Endothelial cell of umbilical vein (primary cell): ENCODE results near the gene NRARP. TPM values are rescaled to one million over a fixed set of nuclear protein-coding genes. Genes with fewer than 3 reads are reported as not detected.

ENCODE experiments used
- BruUV-seq: library from RNA; stranded (reverse); fragments of 400-500 nt; replicated peaks from 2 replicates; lab custom pipeline; 2021; lab: Mats Ljungman, UMichigan
- CTCF ChIA-PET: fragments of 300-600, 350-600 bp; sonication (Branson Sonifier 250); formaldehyde crosslinking; loops from one replicate; lab custom pipeline; 2021; ENCODE audit warnings: antibody characterized with exemption, inconsistent platforms; lab: Charles Lee
- POLR2A ChIA-PET: fragments of 300-600, 350-600 bp; sonication (Branson Sonifier 250); formaldehyde crosslinking; loops from one replicate; lab custom pipeline; 2021; ENCODE audit warnings: antibody characterized with exemption, inconsistent platforms; lab: Charles Lee
- DNase-seq: peaks from one replicate; pipeline ENCODE4 v3.0.0-alpha.2; 2011; ENCODE audit warnings: low read depth, low spot score
- FAIRE-seq: peaks from 2 replicates; lab custom pipeline; 2011; peaks lifted over from hg19 to GRCh38; lab: Jason Lieb, UNC
- H2AFZ ChIP-seq: 2 replicates; pipeline ENCODE4 v1.6.0; 2012; ENCODE audit warnings: low read depth, low read length, control low read depth, inconsistent platforms
- H3K27ac ChIP-seq: 2 replicates; pipeline ENCODE4 v1.5.1; 2011; ENCODE audit warnings: low read depth, mild to moderate bottlenecking, control low read depth, low read length, moderate library complexity; ENCODE audit not compliant: insufficient read depth
- H3K27me3 ChIP-seq, 2 experiments: 2 replicates each; pipeline versions ENCODE4 v1.6.0 to v1.6.1; 2011; ENCODE audit warnings: low read length in 2 of 2, mixed read lengths in 1 of 2; ENCODE audit not compliant: control insufficient read depth in 2 of 2, insufficient read depth in 2 of 2
- H3K36me3 ChIP-seq, 2 experiments: 2 replicates in 1 of 2; 3 replicates in 1 of 2; pipeline ENCODE4 v1.5.1; 2011; ENCODE audit warnings: low read length in 2 of 2, mild to moderate bottlenecking in 1 of 2, moderate library complexity in 1 of 2; ENCODE audit not compliant: control insufficient read depth in 2 of 2, insufficient read depth in 2 of 2; ENCODE audit errors: extremely low read depth in 1 of 2
- H3K4me1 ChIP-seq: 3 replicates; pipeline ENCODE4 v1.5.1; 2011; ENCODE audit warnings: mild to moderate bottlenecking, low read length; ENCODE audit not compliant: control insufficient read depth, insufficient read depth; ENCODE audit errors: extremely low read depth
- H3K4me2 ChIP-seq: 2 replicates; pipeline ENCODE4 v1.6.1; 2011; ENCODE audit warnings: low read length, control low read depth, mixed read lengths; ENCODE audit not compliant: insufficient read depth
- H3K4me3 ChIP-seq, 3 experiments: fragments of 200-600 bp in 1 of 3; sonication (generic), shearing (Covaris generic) in 1 of 3; replicated peaks in 1 of 3; 2 replicates each; pipeline ENCODE4 v1.5.1; 2011 to 2016; ENCODE audit warnings: control low read depth in 3 of 3, low read length in 3 of 3, mild to moderate bottlenecking in 2 of 3, inconsistent platforms in 1 of 3, low read depth in 1 of 3, moderate library complexity in 1 of 3; ENCODE audit not compliant: insufficient read depth in 1 of 3
- H3K79me2 ChIP-seq: 2 replicates; pipeline ENCODE4 v1.6.0; 2012; ENCODE audit warnings: low read length, inconsistent platforms; ENCODE audit not compliant: control insufficient read depth, insufficient read depth
- H3K9ac ChIP-seq: replicated peaks from 2 replicates; pipeline ENCODE3; 2011; ENCODE audit warnings: low read length, control low read depth; ENCODE audit not compliant: insufficient read depth; ENCODE audit errors: extremely low read depth
- H3K9me1 ChIP-seq: replicated peaks from 3 replicates; pipeline ENCODE4 v1.6.0; 2011; ENCODE audit warnings: mild to moderate bottlenecking, low read length; ENCODE audit not compliant: control insufficient read depth, insufficient read depth; ENCODE audit errors: extremely low read depth
- H3K9me3 ChIP-seq: replicated peaks from 2 replicates; pipeline ENCODE4 v1.5.1; 2012; ENCODE audit warnings: low read length, inconsistent platforms; ENCODE audit not compliant: control insufficient read depth, insufficient read depth
- H4K20me1 ChIP-seq: replicated peaks from 2 replicates; pipeline ENCODE3; 2011; ENCODE audit warnings: mild to moderate bottlenecking, low read length; ENCODE audit not compliant: control insufficient read depth, insufficient read depth; ENCODE audit errors: extremely low read depth
- EZH2 ChIP-seq: IDR thresholded peaks from 2 replicates; pipeline ENCODE4 v1.6.1; 2012; ENCODE audit warnings: borderline replicate concordance, low read depth, mild to moderate bottlenecking, moderate library complexity, low read length, inconsistent platforms; ENCODE audit not compliant: severe bottlenecking
- FOS ChIP-seq: IDR thresholded peaks from 2 replicates; pipeline ENCODE4 v1.6.1; 2011; ENCODE audit warnings: mild to moderate bottlenecking, low read length, moderate library complexity, borderline replicate concordance; ENCODE audit not compliant: insufficient read depth
- GATA2 ChIP-seq: IDR thresholded peaks from 2 replicates; pipeline ENCODE4 v1.7.0; 2011; ENCODE audit warnings: low read depth, mild to moderate bottlenecking, moderate library complexity, mixed read lengths, low read length; ENCODE audit not compliant: insufficient read length, insufficient read depth
- JUN ChIP-seq: IDR thresholded peaks from 2 replicates; pipeline ENCODE4 v1.6.1; 2011; ENCODE audit warnings: borderline replicate concordance, low read depth; ENCODE audit not compliant: insufficient read length, insufficient read depth
- POLR2A ChIP-seq: IDR thresholded peaks from 2 replicates; pipeline ENCODE4 v1.6.1; 2012; ENCODE audit warnings: low read depth, mild to moderate bottlenecking, control low read depth, low read length
- dilution Hi-C: fragments of 300-500 bp; cut with MboI; formaldehyde crosslinking; loops from one replicate; pipeline ENCODE4 v1.15.0; 2019; ENCODE audit warnings: low sequenced_read_pairs; ENCODE audit not compliant: extremely low pct_ligation_motif_present
- intact Hi-C: fragments of 100-400 bp; cut with micrococcal nuclease; formaldehyde crosslinking; loops from one replicate; pipeline ENCODE4 v1.10.0; 2022
- polyA plus RNA-seq, 4 experiments: library from polyadenylated mRNA; depleted of rRNA in 3 of 4; stranded (reverse) in 3 of 4; unstranded in 1 of 4; fragments of >200 nt; gene quantifications; 2 replicates each; pipeline versions ENCODE4 v1.2.1 to v1.2.3, GENCODE V29; 2011 to 2012; ENCODE audit warnings: missing spikeins in 1 of 4
- total RNA-seq: library from RNA; stranded (reverse); gene quantifications from 2 replicates; pipeline ENCODE4 v1.2.3, GENCODE V29; 2021
- TF ChIP-seq, protein P1 (sequence below): IDR thresholded peaks from 2 replicates; pipeline ENCODE4 v1.6.1; 2011; ENCODE audit not compliant: insufficient read depth, insufficient read length

The NRARP gene
- total and polyA plus RNA-seq, 2 donors (not counting 3 experiments of a cell fraction or from before 2014, with no cell fraction given), result 50.0 to 72.9 TPM

DNA sequence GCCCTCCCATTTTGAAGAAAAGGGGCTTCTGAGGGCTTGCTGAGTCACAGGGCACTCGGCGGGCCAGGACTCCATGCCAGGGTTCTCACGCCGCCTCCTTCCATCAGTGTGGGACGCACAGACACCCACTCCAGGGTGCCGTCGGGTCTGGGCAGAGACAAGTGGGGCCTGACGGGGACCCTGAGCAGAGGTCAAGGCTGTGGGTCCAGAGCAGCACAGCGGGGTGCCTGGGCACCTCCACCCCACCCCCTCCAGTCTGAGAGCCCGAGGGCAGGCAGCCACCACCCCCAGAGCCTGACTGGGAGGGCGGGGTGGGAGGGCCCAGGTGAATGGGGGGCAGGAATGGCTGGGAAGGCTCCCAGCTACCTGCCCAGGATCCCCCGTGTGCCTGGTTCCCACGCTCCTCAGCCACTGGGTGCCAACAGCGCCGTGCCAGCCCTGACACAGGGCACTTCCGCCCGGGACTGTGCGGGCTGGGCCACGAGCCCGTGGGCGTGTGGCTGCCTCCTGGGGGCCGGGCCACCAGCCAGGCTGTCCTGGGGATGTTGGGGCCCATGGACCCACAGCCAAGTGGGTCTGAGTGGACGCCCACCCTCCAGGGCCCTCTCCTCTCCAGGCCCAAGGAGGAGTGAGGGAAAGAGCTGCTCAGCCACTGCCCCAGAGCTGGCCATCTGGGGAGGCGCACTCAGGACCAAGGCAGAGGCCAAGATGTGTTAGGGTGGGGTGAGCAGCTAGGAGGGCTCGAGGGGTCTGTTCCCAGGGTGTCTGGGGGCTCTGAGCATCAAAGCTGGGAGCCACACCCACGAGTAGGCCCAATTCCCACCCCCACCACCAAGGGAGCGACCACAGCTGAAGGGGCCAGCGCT is 10.1 kb upstream of the NRARP start:
- ChIA-PET POLR2A (interaction anchor here (0.5 kb wide), 1 partner anchor 347 kb away, joined by 3 read pairs; no protein-coding TSS in a partner anchor), CTCF (interaction anchor here (1.3 to 1.9 kb wide), 2 partner anchors 10 to 26 kb away, joined by 4 to 14 read pairs; partner anchors contain the start of gene NRARP)
- Histone ChIP-seq H2AFZ (no peak overlapping the region), H3K79me2 (no peaks in the 10 kb centered on the region), H3K4me2 (no peak overlapping the region), H3K9ac (no peak overlapping the region), H3K27ac (no peak overlapping the region), H3K9me3 (no peaks in the 10 kb centered on the region), H3K4me3 (no peak overlapping the region), H3K4me1 (peaks cover 9% of the 10 kb centered on the region), H4K20me1 (no peaks in the 10 kb centered on the region), H3K27me3 (no peaks in the 10 kb centered on the region), H3K9me1 (no peaks in the 10 kb centered on the region), H3K36me3 (no peaks in the 10 kb centered on the region)
- intact Hi-C loops (no loop called here), dilution Hi-C loops (no loop called here)
- FAIRE-seq, result no peak
- BruUV-seq, result no TSS peak
- TF ChIP-seq GATA2, result no peak
- TF ChIP-seq, protein P1, sequence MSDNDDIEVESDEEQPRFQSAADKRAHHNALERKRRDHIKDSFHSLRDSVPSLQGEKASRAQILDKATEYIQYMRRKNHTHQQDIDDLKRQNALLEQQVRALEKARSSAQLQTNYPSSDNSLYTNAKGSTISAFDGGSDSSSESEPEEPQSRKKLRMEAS, result no peak
- no peak for DNase-seq

DNA sequence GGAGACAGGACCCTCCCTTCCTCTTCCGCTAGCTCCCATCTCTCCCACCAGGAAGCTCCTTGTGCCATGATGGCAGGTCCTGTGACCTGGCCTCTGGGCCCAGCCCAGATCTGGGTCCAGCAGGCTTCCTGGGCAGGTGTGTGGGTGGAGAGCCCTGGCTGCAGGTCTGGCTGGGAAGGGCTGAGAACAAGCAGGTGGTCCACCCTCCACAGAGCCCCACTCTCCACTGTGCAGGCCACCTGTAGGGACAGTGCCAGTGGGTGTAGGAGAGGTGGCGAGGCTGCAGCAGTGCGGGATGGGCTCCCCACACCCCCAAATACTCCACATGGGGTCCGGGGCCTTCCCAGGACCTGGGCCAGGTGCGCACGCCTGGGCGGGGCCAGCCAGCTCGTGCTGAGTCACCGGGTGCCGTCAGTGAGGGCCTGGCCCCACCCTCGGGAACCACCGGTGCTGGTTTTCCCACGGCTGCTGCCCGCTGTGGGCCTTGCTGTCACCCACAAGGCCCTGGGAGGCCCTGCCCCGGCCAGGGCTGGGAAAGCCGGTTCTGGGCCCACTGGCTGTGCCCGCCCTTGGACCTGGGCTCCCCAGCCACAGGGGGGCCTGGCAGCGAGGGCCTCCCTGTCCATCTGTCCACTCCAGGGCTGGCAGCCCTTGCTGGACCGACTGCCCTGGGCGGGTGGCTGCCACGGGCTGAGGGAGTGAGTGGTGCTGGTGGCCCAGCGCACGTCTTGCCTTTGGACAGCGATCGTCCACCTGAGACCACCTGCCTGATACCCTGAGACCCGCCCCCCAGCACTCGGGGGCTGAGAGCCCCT is 9.3 kb upstream of the NRARP start:
- CTCF ChIA-PET, result interaction anchor here (1.1 kb wide), 1 partner anchor 9 kb away, joined by 4 read pairs; the partner anchor contains the start of gene NRARP
- H3K4me3 ChIP-seq, result no peak overlapping the region
- H3K9me3 ChIP-seq, result no peaks in the 10 kb centered on the region
- no peaks in the 10 kb centered on the region for H4K20me1 ChIP-seq
- H2AFZ ChIP-seq, result no peak overlapping the region
- H3K79me2 ChIP-seq, result no peaks in the 10 kb centered on the region
- FAIRE-seq (no peak), DNase-seq (no peak)
- no peak overlapping the region for H3K27ac ChIP-seq
- TF ChIP-seq POLR2A (no peak), JUN (no peak), EZH2 (no peak), FOS (no peak)
- H3K4me1 ChIP-seq, result peaks cover 10% of the 10 kb centered on the region
- H3K36me3 ChIP-seq, result no peaks in the 10 kb centered on the region
- H3K9me1 ChIP-seq, result no peaks in the 10 kb centered on the region
- intact Hi-C loops, result no loop called here
- POLR2A ChIA-PET, result no interaction called here
- H3K4me2 ChIP-seq, result no peak overlapping the region
- dilution Hi-C loops, result no loop called here
- no TSS peak for BruUV-seq
- no peaks in the 10 kb centered on the region for H3K27me3 ChIP-seq
- no peak overlapping the region for H3K9ac ChIP-seq
